Skin epidermis (tissue), 12 donors: Measurements from ENCODE around the gene CARS2.

ENCODE experiments used
- H3K27ac ChIP-seq, 21 experiments: fragments of 200-600 bp; sonication (generic) in 11 of 21; one replicate each; pipeline ENCODE4 v1.5.0; 2020; ENCODE audit warnings: mild to moderate bottlenecking in 3 of 21, inconsistent platforms in 2 of 21, moderate library complexity in 2 of 21
- H3K4me3 ChIP-seq, 7 experiments: fragments of 200-600 bp; sonication (generic) in 2 of 7; one replicate each; pipeline ENCODE4 v1.5.0; 2020; ENCODE audit warnings: inconsistent platforms in 2 of 7, mild to moderate bottlenecking in 2 of 7, moderate library complexity in 1 of 7

The CARS2 gene

GRCh38 chr13:110600261-110600819 is 105.6 kb downstream of the CARS2 start:
- H3K4me3 ChIP-seq, result no peak overlapping the region
- H3K27ac ChIP-seq, result no peak overlapping the region

- no peak overlapping the region for H3K4me3 ChIP-seq
Observed at GRCh38 chr13:110597041-110597689, 108.8 kb downstream of the CARS2 start.

GRCh38 chr13:110593430-110594130 is 112.3 kb downstream of the CARS2 start:
- no peak overlapping the region for H3K4me3 ChIP-seq
- H3K27ac ChIP-seq, result no peak overlapping the region

More at GRCh38 chr13:110597041-110597689, 108.8 kb downstream of the CARS2 start:
- H3K27ac ChIP-seq, result no peak overlapping the region

GRCh38 chr13:110592665-110593064 is 113.3 kb downstream of the CARS2 start:
- Histone ChIP-seq H3K27ac (no peak overlapping the region), H3K4me3 (no peak overlapping the region)
